OCI-LY1 (cell line): Measurements from ENCODE around the gene CARMIL1.

Experiments used
- H2AFZ ChIP-seq: fragments of 200-600 bp; sonication (generic), shearing (Covaris generic); 2 replicates; pipeline ENCODE4 v1.6.0; 2014; ENCODE audit warnings: antibody characterized with exemption, mild to moderate bottlenecking, low read length
- H3F3A ChIP-seq: fragments of 200-600 bp; sonication (generic), shearing (Covaris generic); 2 replicates; pipeline ENCODE4 v1.6.0; 2014; ENCODE audit warnings: mild to moderate bottlenecking, antibody characterized with exemption, low read length, moderate library complexity; ENCODE audit not compliant: insufficient read depth
- H3K27ac ChIP-seq: fragments of 200-600 bp; sonication (generic); 2 replicates; pipeline ENCODE4 v1.5.1; 2014; ENCODE audit warnings: low read length, mixed run types, mild to moderate bottlenecking, low read depth; ENCODE audit not compliant: poor library complexity, severe bottlenecking
- H3K27me3 ChIP-seq: fragments of 200-600 bp; sonication (generic); 2 replicates; pipeline ENCODE4 v1.6.0; 2014; ENCODE audit warnings: antibody characterized with exemption, mild to moderate bottlenecking, low read length, moderate library complexity; ENCODE audit not compliant: insufficient read depth
- H3K36me3 ChIP-seq: fragments of 200-600 bp; sonication (generic); 2 replicates; pipeline ENCODE4 v1.6.1; 2014; ENCODE audit warnings: mild to moderate bottlenecking, antibody characterized with exemption, low read length, moderate library complexity, mixed read lengths; ENCODE audit not compliant: insufficient read depth
- H3K4me1 ChIP-seq: fragments of 200-600 bp; sonication (generic); 2 replicates; pipeline ENCODE4 v1.5.1; 2014; ENCODE audit warnings: mild to moderate bottlenecking, low read length, moderate library complexity; ENCODE audit not compliant: insufficient read depth, severe bottlenecking
- H3K4me2 ChIP-seq: fragments of 200-600 bp; sonication (generic), shearing (Covaris generic); 2 replicates; pipeline ENCODE4 v1.6.1; 2014; ENCODE audit warnings: low read length
- H3K4me3 ChIP-seq: fragments of 200-600 bp; sonication (generic); 2 replicates; pipeline ENCODE4 v1.5.1; 2014; ENCODE audit warnings: low read length, low read depth, mild to moderate bottlenecking, mixed read lengths; ENCODE audit not compliant: poor library complexity, severe bottlenecking
- H3K79me2 ChIP-seq: fragments of 200-600 bp; shearing (Covaris generic); 2 replicates; pipeline ENCODE4 v1.6.1; 2016; ENCODE audit warnings: mixed run types, low read length, mixed read lengths; ENCODE audit not compliant: insufficient read depth
- H3K9ac ChIP-seq: fragments of 200-600 bp; sonication (generic), shearing (Covaris generic); 2 replicates; pipeline ENCODE4 v1.6.1; 2014; ENCODE audit warnings: mild to moderate bottlenecking, low read length, mixed read lengths
- H3K9me2 ChIP-seq: fragments of 200-600 bp; sonication (generic), shearing (Covaris generic); 2 replicates; pipeline ENCODE4 v1.6.1; 2014; ENCODE audit warnings: low read depth, mild to moderate bottlenecking, low read length, mixed read lengths
- H3K9me3 ChIP-seq: fragments of 200-600 bp; shearing (Covaris generic); 2 replicates; pipeline ENCODE4 v1.6.1; 2014; ENCODE audit warnings: low read length, mixed read lengths
- H4K20me1 ChIP-seq: fragments of 200-600 bp; sonication (generic), shearing (Covaris generic); 2 replicates; pipeline ENCODE4 v1.6.0; 2016; ENCODE audit warnings: mild to moderate bottlenecking, low read length; ENCODE audit not compliant: insufficient read depth
- CTCF ChIP-seq: fragments of 200-600 bp; sonication (generic), shearing (Covaris generic); IDR thresholded peaks from 2 replicates; pipeline ENCODE4 v1.5.1; 2017; ENCODE audit warnings: mild to moderate bottlenecking, antibody characterized with exemption, low read length, moderate library complexity, mixed read lengths
- EZH2 ChIP-seq: fragments of 200-600 bp; sonication (generic), shearing (Covaris generic); IDR thresholded peaks from 2 replicates; pipeline ENCODE4 v1.8.0; 2017; ENCODE audit warnings: borderline replicate concordance, mixed run types, mild to moderate bottlenecking, antibody characterized with exemption, low read length, moderate library complexity, mixed read lengths

Gene CARMIL1

GRCh38 chr6:25627001-25627400 is 347.8 kb downstream of the CARMIL1 start:
- Histone ChIP-seq H3K9ac (no peak overlapping the region), H3K79me2 (no peaks in the 10 kb centered on the region), H3K4me1 (no peaks in the 10 kb centered on the region), H3K9me3 (no peaks in the 10 kb centered on the region), H3K36me3 (no peaks in the 10 kb centered on the region), H3K27ac (no peak overlapping the region), H3K9me2 (no peaks in the 10 kb centered on the region), H2AFZ (no peak overlapping the region), H4K20me1 (no peaks in the 10 kb centered on the region), H3K4me3 (no peak overlapping the region), H3K4me2 (no peak overlapping the region), H3K27me3 (no peaks in the 10 kb centered on the region), H3F3A (no peaks in the 10 kb centered on the region)
- TF ChIP-seq EZH2, result no peak
- no peak for TF ChIP-seq CTCF

- Histone ChIP-seq H3K4me2 (no peak overlapping the region), H4K20me1 (no peaks in the 10 kb centered on the region), H2AFZ (no peak overlapping the region), H3K9ac (no peak overlapping the region), H3K27ac (no peak overlapping the region), H3K9me3 (no peaks in the 10 kb centered on the region), H3F3A (no peaks in the 10 kb centered on the region), H3K27me3 (no peaks in the 10 kb centered on the region), H3K36me3 (no peaks in the 10 kb centered on the region), H3K4me1 (no peaks in the 10 kb centered on the region), H3K79me2 (no peaks in the 10 kb centered on the region), H3K9me2 (no peaks in the 10 kb centered on the region), H3K4me3 (no peak overlapping the region)
- TF ChIP-seq CTCF, result no peak
- no peak for TF ChIP-seq EZH2
Observed at GRCh38 chr6:25628471-25629197, 349.5 kb downstream of the CARMIL1 start.

- TF ChIP-seq CTCF (no peak), EZH2 (no peak)
- no peak overlapping the region for H3K4me2 ChIP-seq
- H3K9me3 ChIP-seq, result no peaks in the 10 kb centered on the region
- no peak overlapping the region for H3K9ac ChIP-seq
- H3K9me2 ChIP-seq, result no peaks in the 10 kb centered on the region
- no peaks in the 10 kb centered on the region for H3K27me3 ChIP-seq
- no peaks in the 10 kb centered on the region for H3K4me1 ChIP-seq
- H3K79me2 ChIP-seq, result no peaks in the 10 kb centered on the region
- H4K20me1 ChIP-seq, result no peaks in the 10 kb centered on the region
- no peak overlapping the region for H3K27ac ChIP-seq
- H2AFZ ChIP-seq, result no peak overlapping the region
- H3K36me3 ChIP-seq, result no peaks in the 10 kb centered on the region
- no peaks in the 10 kb centered on the region for H3F3A ChIP-seq
- H3K4me3 ChIP-seq, result no peak overlapping the region
Observed at GRCh38 chr6:25629198-25629576, 350.0 kb downstream of the CARMIL1 start.
